Measurements from ENCODE around the gene NAA38. TPM values are rescaled to one million over a fixed set of nuclear protein-coding genes. Genes with fewer than 3 reads are reported as not detected.

NAA38 gene
- total RNA-seq, 1 experiment from 2014 or later: 50.2 TPM

GRCh38 chr17:7858522-7858810 lies 1.1 kb upstream of the NAA38 start:
- Histone ChIP-seq H4K20me1 (ENCODE audit: control insufficient read depth, insufficient read depth, insufficient read length) (no peaks in the 10 kb centered on the region), H4K5ac (ENCODE audit: insufficient read length, low read depth, low read length) (no peak overlapping the region), H3K23ac (ENCODE audit: insufficient read length, low read depth, low read length) (no peak overlapping the region), H2BK15ac (ENCODE audit: low read depth, low read length) (no peak overlapping the region), H3K9me3 (ENCODE audit: control insufficient read depth, low read depth, low read length) (no peaks in the 10 kb centered on the region), H2BK20ac (ENCODE audit: low read depth, low read length, poor library complexity, severe bottlenecking) (no peak overlapping the region), H3K4me2 (ENCODE audit: insufficient read depth, insufficient read length, low read length) (peak overlapping the region; percentile 97), H3K4ac (ENCODE audit: low read depth, low read length) (no peak overlapping the region), H3K27me3 (ENCODE audit: insufficient read depth, low read length) (peaks cover 15% of the 10 kb centered on the region; the same call in 1 of the 2 replicates), H3K79me2 (ENCODE audit: insufficient read depth, low read length) (no peaks in the 10 kb centered on the region), H2BK5ac (ENCODE audit: insufficient read length, low read length) (no peak overlapping the region), H2AK5ac (ENCODE audit: insufficient read length, low read length) (no peak overlapping the region), H2AFZ (ENCODE audit: low read length) (no peak overlapping the region), H4K91ac (ENCODE audit: insufficient read length, low read depth, low read length) (no peak overlapping the region), H3K4me1 (ENCODE audit: insufficient read depth, low read length) (no peaks in the 10 kb centered on the region; the same call in 1 of the 2 replicates), H3K56ac (ENCODE audit: insufficient read length, low read depth, low read length) (no peak overlapping the region), H4K8ac (replicated peaks; ENCODE audit: insufficient read length, low read depth, low read length) (no peak overlapping the region), H3K23me2 (ENCODE audit: insufficient read length, low read depth, low read length, poor library complexity, severe bottlenecking) (peaks cover 29% of the 10 kb centered on the region), H3K79me1 (ENCODE audit: insufficient read depth, low read depth, low read length, poor library complexity, severe bottlenecking) (no peaks in the 10 kb centered on the region), H2BK12ac (ENCODE audit: insufficient read length, low read depth, low read length) (no peak overlapping the region), H3T11ph (ENCODE audit: low read length) (no peak overlapping the region), H3K9ac (ENCODE audit: extremely low read depth, insufficient read length, low read length) (peak overlapping the region; percentile 40), H2BK120ac (ENCODE audit: low read depth, low read length, poor library complexity, severe bottlenecking) (no peak overlapping the region), H3K27ac (ENCODE audit: insufficient read length, low read depth, low read length) (no peak overlapping the region), H3K18ac (ENCODE audit: insufficient read length, low read depth, low read length) (no peak overlapping the region), H3K14ac (ENCODE audit: insufficient read depth, low read length) (peak overlapping the region; percentile 9; the same call in 1 of the 2 replicates)
- Mint-ChIP-seq H3K4me3 (no peak overlapping the region), H3K9me3 (0 out of 5 replicates have a peak, but pooled peaks cover 0 to 3% of the 10 kb centered on the region in 2 experiments), H3K36me3 (ENCODE audit: insufficient read depth in 1 of 3, low read depth in 3 of 3) (peaks cover 0 to 21% (median 5%) of the 10 kb centered on the region in 3 experiments; a peak in 3 of 7 replicates), H3K27me3 (ENCODE audit: low read depth) (peaks cover 10% of the 10 kb centered on the region), H3K4me1 (peaks cover 22 to 25% of the 10 kb centered on the region in 2 experiments), H3K27ac (no peak overlapping the region; a peak in 1 of 7 replicates)
- whole genome bisulfite sequencing (ENCODE audit: extremely low coverage, insufficient read length, low lambda C conversion rate): no CpG with 5 or more reads among the region's 20 CpGs
- peak; percentile 44; the same call in 1 of the 3 replicates for TF ChIP-seq CTCF (conservative IDR thresholded peaks at IDR 0.05)
- DNase-seq: peak; percentile 80

All from H9 (cell line).